H9 (cell line): ENCODE measurements around the gene ATP2A1. TPM values are rescaled to one million over a fixed set of nuclear protein-coding genes. Genes with fewer than 3 reads are reported as not detected.
"Not testable (repeated sequence)": the region's sequence is repeated elsewhere in the genome, so short reads cannot be mapped to it uniquely, and the experiment has no call there.

Experiments
- DNase-seq: peaks from one replicate; pipeline ENCODE4 v3.0.0-alpha.2; 2017
- H2AFZ ChIP-seq: one replicate; pipeline ENCODE4 v1.6.1; 2013; ENCODE audit warnings: mild to moderate bottlenecking, low read length, control low read depth, moderate library complexity
- H2AK5ac ChIP-seq: 2 replicates; pipeline ENCODE4 v1.6.1; 2013; ENCODE audit warnings: low read length, control low read depth, mixed read lengths; ENCODE audit not compliant: insufficient read length
- H2BK120ac ChIP-seq: one replicate; pipeline ENCODE4 v1.6.1; 2013; ENCODE audit warnings: low read depth, mild to moderate bottlenecking, low read length, control low read depth, inconsistent platforms; ENCODE audit not compliant: poor library complexity, severe bottlenecking
- H2BK12ac ChIP-seq: 2 replicates; pipeline ENCODE4 v1.6.1; 2013; ENCODE audit warnings: low read length, control low read depth, mixed read lengths, low read depth; ENCODE audit not compliant: insufficient read length
- H2BK15ac ChIP-seq: 2 replicates; pipeline ENCODE4 v1.6.1; 2013; ENCODE audit warnings: low read depth, low read length, control low read depth
- H2BK20ac ChIP-seq: one replicate; pipeline ENCODE4 v1.6.1; 2013; ENCODE audit warnings: low read depth, mild to moderate bottlenecking, low read length, control low read depth, inconsistent platforms; ENCODE audit not compliant: poor library complexity, severe bottlenecking
- H2BK5ac ChIP-seq: 2 replicates; pipeline ENCODE4 v1.6.1; 2013; ENCODE audit warnings: low read length, control low read depth, mixed read lengths; ENCODE audit not compliant: insufficient read length
- H3K14ac ChIP-seq: 2 replicates; pipeline ENCODE4 v1.6.1; 2013; ENCODE audit warnings: low read length, control low read depth; ENCODE audit not compliant: insufficient read depth
- H3K18ac ChIP-seq: 2 replicates; pipeline ENCODE4 v1.6.1; 2013; ENCODE audit warnings: low read depth, mild to moderate bottlenecking, mixed read lengths, low read length, control low read depth; ENCODE audit not compliant: insufficient read length
- H3K23ac ChIP-seq: 2 replicates; pipeline ENCODE4 v1.6.1; 2013; ENCODE audit warnings: low read length, control low read depth, mixed read lengths, low read depth; ENCODE audit not compliant: insufficient read length
- H3K23me2 ChIP-seq: 2 replicates; pipeline ENCODE4 v1.6.1; 2013; ENCODE audit warnings: low read depth, mild to moderate bottlenecking, mixed read lengths, low read length, control low read depth; ENCODE audit not compliant: insufficient read length, poor library complexity, severe bottlenecking
- H3K27ac ChIP-seq: 2 replicates; pipeline ENCODE4 v1.5.1; 2013; ENCODE audit warnings: low read length, control low read depth, mixed read lengths, low read depth; ENCODE audit not compliant: insufficient read length
- H3K27me3 ChIP-seq: 2 replicates; pipeline ENCODE4 v1.6.1; 2013; ENCODE audit warnings: low read length, control low read depth, inconsistent platforms; ENCODE audit not compliant: insufficient read depth
- H3K4ac ChIP-seq: 2 replicates; pipeline ENCODE4 v1.6.1; 2013; ENCODE audit warnings: low read depth, mild to moderate bottlenecking, control low read depth, inconsistent platforms, low read length, moderate library complexity
- H3K4me1 ChIP-seq: 2 replicates; pipeline ENCODE4 v1.6.1; 2013; ENCODE audit warnings: low read length, control low read depth, inconsistent platforms; ENCODE audit not compliant: insufficient read depth
- H3K4me2 ChIP-seq: 2 replicates; pipeline ENCODE4 v1.6.1; 2013; ENCODE audit warnings: low read length, control low read depth, mixed read lengths; ENCODE audit not compliant: insufficient read length, insufficient read depth
- H3K56ac ChIP-seq: 2 replicates; pipeline ENCODE4 v1.6.1; 2013; ENCODE audit warnings: low read depth, mild to moderate bottlenecking, mixed read lengths, low read length, control low read depth; ENCODE audit not compliant: insufficient read length
- H3K79me1 ChIP-seq: 2 replicates; pipeline ENCODE4 v1.6.1; 2013; ENCODE audit warnings: low read depth, mild to moderate bottlenecking, moderate library complexity, low read length, control low read depth, inconsistent platforms; ENCODE audit not compliant: insufficient read depth, poor library complexity, severe bottlenecking
- H3K79me2 ChIP-seq: 2 replicates; pipeline ENCODE4 v1.6.1; 2013; ENCODE audit warnings: low read length, control low read depth, inconsistent platforms; ENCODE audit not compliant: insufficient read depth
- H3K9ac ChIP-seq: 2 replicates; pipeline ENCODE4 v1.6.1; 2013; ENCODE audit warnings: low read length, control low read depth, mixed read lengths; ENCODE audit not compliant: insufficient read length; ENCODE audit errors: extremely low read depth
- H3K9me3 ChIP-seq: one replicate; pipeline ENCODE4 v1.6.1; 2013; ENCODE audit warnings: low read depth, low read length, inconsistent platforms; ENCODE audit not compliant: control insufficient read depth
- H3T11ph ChIP-seq: one replicate; pipeline ENCODE4 v1.6.1; 2013; ENCODE audit warnings: mild to moderate bottlenecking, low read length, control low read depth, inconsistent platforms
- H4K20me1 ChIP-seq: one replicate; pipeline ENCODE4 v1.6.1; 2013; ENCODE audit not compliant: control insufficient read depth, insufficient read length, insufficient read depth
- H4K5ac ChIP-seq: 2 replicates; pipeline ENCODE4 v1.6.1; 2013; ENCODE audit warnings: low read depth, mild to moderate bottlenecking, mixed read lengths, low read length, control low read depth; ENCODE audit not compliant: insufficient read length
- H4K8ac ChIP-seq: replicated peaks from 2 replicates; pipeline ENCODE4 v1.6.1; 2013; ENCODE audit warnings: low read length, control low read depth, mixed read lengths, low read depth; ENCODE audit not compliant: insufficient read length
- H4K91ac ChIP-seq: 2 replicates; pipeline ENCODE4 v1.6.1; 2013; ENCODE audit warnings: low read depth, mild to moderate bottlenecking, moderate library complexity, mixed read lengths, low read length, control low read depth; ENCODE audit not compliant: insufficient read length
- H3K27ac Mint-ChIP-seq, 3 experiments: 2 replicates in 2 of 3; 3 replicates in 1 of 3; pipeline ENCODE4 v1.8.0; 2020 to 2021; ENCODE audit warnings: mixed read lengths in 3 of 3, mild to moderate bottlenecking in 1 of 3, moderate library complexity in 1 of 3
- H3K27me3 Mint-ChIP-seq: 2 replicates; pipeline ENCODE4 v1.8.0; 2021; ENCODE audit warnings: low read depth, mild to moderate bottlenecking, moderate library complexity, mixed read lengths
- H3K36me3 Mint-ChIP-seq, 3 experiments: 2 replicates in 2 of 3; 3 replicates in 1 of 3; pipeline ENCODE4 v1.8.0; 2020 to 2021; ENCODE audit warnings: low read depth in 3 of 3, mixed read lengths in 3 of 3; ENCODE audit not compliant: insufficient read depth in 1 of 3
- H3K4me1 Mint-ChIP-seq, 2 experiments: 2 replicates each; pipeline ENCODE4 v1.8.0; 2020; ENCODE audit warnings: mixed read lengths in 2 of 2
- H3K4me3 Mint-ChIP-seq, 2 experiments: 2 replicates in 1 of 2; 3 replicates in 1 of 2; pipeline ENCODE4 v1.8.0; 2020 to 2021; ENCODE audit warnings: mild to moderate bottlenecking in 2 of 2, mixed read lengths in 2 of 2, moderate library complexity in 1 of 2
- H3K9me3 Mint-ChIP-seq, 2 experiments: 2 replicates in 1 of 2; 3 replicates in 1 of 2; pipeline ENCODE4 v1.8.0; 2020; ENCODE audit warnings: mild to moderate bottlenecking in 2 of 2, mixed read lengths in 2 of 2, moderate library complexity in 1 of 2
- CTCF ChIP-seq: fragments of 200-600 bp; sonication (generic); conservative IDR thresholded peaks from 3 replicates; pipeline ENCODE4 v1.8.0; 2021; ENCODE audit warnings: antibody characterized with exemption, mild to moderate bottlenecking
- WGBS: extraction: QIAGEN DNeasy Blood & Tissue Kit; methylation state at CpG from one replicate; pipeline ENCODE4 v1.1.7; 2013; ENCODE audit warnings: missing lambda C conversion rate, low lambda C conversion rate, mixed read lengths; ENCODE audit not compliant: insufficient read length; ENCODE audit errors: extremely low coverage; 5-methylcytosine and 5-hydroxymethylcytosine counted together
- total RNA-seq: library from RNA; stranded (reverse); gene quantifications from 2 replicates; pipeline ENCODE4 v1.2.1, GENCODE V29; 2021

The ATP2A1 gene
- total RNA-seq, 1 experiment from 2014 or later: 4.6 TPM

DNA sequence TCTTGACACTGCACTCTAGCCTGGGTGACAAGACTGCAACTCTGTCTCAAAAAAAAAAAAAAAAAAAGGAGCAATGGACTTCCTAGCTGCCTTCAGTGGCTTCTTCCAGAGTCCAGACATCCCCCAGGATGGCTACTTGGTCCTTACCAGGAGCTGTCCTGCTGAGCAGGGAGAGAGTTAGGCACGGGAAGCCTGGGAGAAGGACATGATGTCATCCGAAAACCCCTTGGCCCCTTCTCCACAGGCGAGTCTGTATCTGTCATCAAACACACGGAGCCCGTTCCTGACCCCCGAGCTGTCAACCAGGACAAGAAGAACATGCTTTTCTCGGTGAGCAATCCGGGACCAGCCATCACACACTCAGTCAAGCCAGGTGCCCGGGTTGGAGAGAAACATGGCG lies 8.7 kb downstream of the ATP2A1 start:
- Histone ChIP-seq H3K4me2 (no peak overlapping the region), H2BK12ac (no peak overlapping the region), H2BK5ac (no peak overlapping the region), H2BK20ac (no peak overlapping the region), H3K27me3 (no peaks in the 10 kb centered on the region), H3K9ac (no peak overlapping the region), H2AK5ac (no peak overlapping the region), H4K8ac (no peak overlapping the region), H4K5ac (no peak overlapping the region), H2BK15ac (no peak overlapping the region), H3K27ac (no peak overlapping the region), H2AFZ (no peak overlapping the region), H4K20me1 (no peaks in the 10 kb centered on the region), H3K18ac (no peak overlapping the region), H3K23ac (no peak overlapping the region), H3K14ac (no peak overlapping the region; the same call in 1 of the 2 replicates), H3K23me2 (no peaks in the 10 kb centered on the region), H3K4me1 (peaks cover 5% of the 10 kb centered on the region; the same call in 1 of the 2 replicates), H3K79me2 (no peaks in the 10 kb centered on the region), H3K56ac (no peak overlapping the region), H4K91ac (no peak overlapping the region), H3K79me1 (no peaks in the 10 kb centered on the region), H2BK120ac (no peak overlapping the region), H3K4ac (no peak overlapping the region), H3T11ph (no peak overlapping the region), H3K9me3 (no peaks in the 10 kb centered on the region)
- WGBS: no CpG with 5 or more reads among the region's 10 CpGs
- DNase-seq: no peak
- peaks cover 8 to 18% of the 10 kb centered on the region in 2 experiments for H3K4me1 Mint-ChIP-seq
- no peaks in the 10 kb centered on the region for H3K9me3 Mint-ChIP-seq
- H3K27ac Mint-ChIP-seq: peak overlapping the region in 1 of 3 experiments; percentile 51; a peak in 1 of 7 replicates
- TF ChIP-seq CTCF: no peak
- peaks cover 0 to 8% (median 0%) of the 10 kb centered on the region in 3 experiments; a peak in 2 of 7 replicates for H3K36me3 Mint-ChIP-seq
- no peak overlapping the region for H3K4me3 Mint-ChIP-seq
- peaks cover 2% of the 10 kb centered on the region for H3K27me3 Mint-ChIP-seq

DNA sequence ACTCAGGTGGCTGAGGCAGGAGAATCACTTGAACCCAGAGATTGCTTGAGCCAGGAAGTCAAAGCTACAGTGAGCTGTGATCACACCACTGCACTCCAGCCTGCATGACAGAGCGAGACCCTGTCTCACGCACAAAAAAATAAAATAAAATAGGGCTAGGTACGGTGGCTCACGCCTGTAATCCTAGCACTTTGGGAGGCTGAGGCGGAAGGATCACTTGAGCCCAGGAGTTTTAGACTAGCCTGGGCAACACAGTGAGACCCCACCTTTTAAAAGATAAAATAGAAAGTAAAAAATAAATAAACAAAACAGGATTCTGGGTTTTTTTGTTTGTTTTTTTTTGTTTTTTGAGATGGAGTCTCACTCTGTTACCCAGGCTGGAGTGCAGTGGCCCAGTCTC lies 12.1 kb downstream of the ATP2A1 start:
- H3T11ph ChIP-seq, H3K27me3 ChIP-seq, H3K79me1 ChIP-seq, H4K5ac ChIP-seq, DNase-seq, H3K4me1 Mint-ChIP-seq, H3K4ac ChIP-seq, H2BK5ac ChIP-seq, H3K9ac ChIP-seq, H3K4me3 Mint-ChIP-seq, H3K27ac Mint-ChIP-seq, H3K9me3 Mint-ChIP-seq, H2BK12ac ChIP-seq, H3K36me3 Mint-ChIP-seq, H2BK15ac ChIP-seq, H3K56ac ChIP-seq, H3K9me3 ChIP-seq, H3K18ac ChIP-seq, H4K91ac ChIP-seq, H2AK5ac ChIP-seq, H3K4me2 ChIP-seq, H4K20me1 ChIP-seq, H3K79me2 ChIP-seq, H3K27ac ChIP-seq, H4K8ac ChIP-seq, H3K4me1 ChIP-seq, H3K23ac ChIP-seq, H3K14ac ChIP-seq, H3K27me3 Mint-ChIP-seq, H2BK120ac ChIP-seq, H2BK20ac ChIP-seq, H2AFZ ChIP-seq, H3K23me2 ChIP-seq: not testable (repeated sequence)
- WGBS: no CpG with 5 or more reads among the region's 5 CpGs
